HG03108 (cell line): ENCODE measurements around the gene BYSL.
"Not testable (repeated sequence)": the region's sequence is repeated elsewhere in the genome, so short reads cannot be mapped to it uniquely, and the experiment has no call there.

Experiments used
- ATAC-seq: cut with Tn5 transposase; IDR thresholded peaks from one replicate; pipeline ENCODE4 v1.9.1; 2021; ENCODE audit warnings: moderate library complexity; ENCODE audit not compliant: unreplicated experiment

Gene BYSL

DNA sequence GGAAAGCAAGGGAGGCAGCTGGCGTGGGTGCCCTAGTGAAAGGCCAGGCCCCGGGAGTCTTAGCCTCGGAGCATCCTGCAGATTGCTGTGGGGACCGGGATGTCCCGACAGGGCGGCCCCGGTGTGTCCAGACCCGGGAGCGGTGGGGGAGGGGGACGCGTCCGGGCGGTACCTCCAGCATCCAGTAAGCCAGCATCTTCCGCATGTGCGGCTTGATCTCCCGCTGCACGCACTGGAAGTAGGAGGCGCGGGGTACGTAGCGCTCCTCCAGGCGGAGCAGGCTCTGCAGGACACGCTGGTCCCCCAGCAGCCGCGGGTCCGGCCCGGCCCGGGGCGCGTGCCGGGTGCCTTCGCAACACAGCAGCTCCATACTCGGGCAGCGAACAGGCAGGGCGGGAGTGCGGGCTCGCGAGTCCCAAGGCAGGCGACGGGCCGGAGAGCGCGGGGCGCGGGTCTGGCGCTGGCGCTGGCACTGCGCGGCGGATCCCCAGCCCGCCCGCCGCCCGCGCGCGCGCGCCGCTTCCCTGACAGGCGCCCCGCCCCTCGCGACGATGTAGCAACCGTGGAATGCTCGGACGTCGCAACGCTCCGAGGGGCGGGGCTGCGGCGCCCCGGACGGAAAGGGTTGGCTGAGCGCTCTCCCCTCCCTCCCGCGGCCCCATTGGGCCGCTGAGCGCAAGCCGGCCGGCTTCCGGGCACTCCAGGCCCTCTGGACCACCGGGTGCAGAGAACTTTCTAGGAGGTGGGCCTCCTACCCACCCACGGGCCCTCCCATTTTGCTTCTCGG lies 20.2 kb downstream of the BYSL start, which contains the start of gene CCND3:
Gene CCND3, minus strand, starts transcription at position 529 of the 787 bp plus-strand sequence. Its CDS starts 159 bp downstream, at position 370.
- peak; percentile 90 for ATAC-seq

DNA sequence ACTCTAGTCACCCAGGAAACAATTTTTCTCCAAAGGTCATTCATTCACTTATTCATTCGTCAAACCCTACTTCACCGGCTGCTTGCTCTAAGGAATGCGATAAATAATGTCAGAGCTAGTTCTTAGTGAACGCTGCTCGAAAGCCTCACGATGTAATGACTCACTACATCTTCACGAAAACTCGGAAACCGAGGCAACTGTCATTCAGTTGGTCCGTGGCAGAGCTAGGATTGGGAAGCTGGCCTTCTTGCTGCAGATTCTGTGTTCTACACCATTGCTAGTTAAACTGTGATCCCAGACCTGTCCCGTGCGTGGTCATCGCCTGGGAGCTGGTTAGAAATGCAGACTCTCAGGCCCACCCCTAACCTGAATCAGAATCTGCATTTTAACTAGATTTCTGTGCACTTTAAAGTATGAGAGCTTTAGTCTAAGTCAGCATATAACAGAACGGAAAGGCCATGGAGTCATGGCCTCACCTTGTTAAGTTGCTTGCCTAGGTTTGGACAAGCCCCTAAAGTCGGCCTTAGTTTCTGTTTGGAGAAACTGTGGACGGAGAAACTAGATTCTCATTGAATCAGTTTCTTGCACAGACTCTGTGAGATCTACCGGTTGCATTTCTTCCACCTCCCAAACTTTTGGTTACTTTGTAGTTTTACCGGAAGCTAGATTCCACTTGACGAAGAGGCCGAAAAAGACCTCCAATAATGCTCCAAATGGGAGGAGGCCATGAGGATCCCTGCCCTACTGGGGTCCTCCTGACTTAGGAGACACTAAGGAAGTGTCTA lies 21.0 kb downstream of the BYSL start:
- ATAC-seq, result peak; percentile 7

DNA sequence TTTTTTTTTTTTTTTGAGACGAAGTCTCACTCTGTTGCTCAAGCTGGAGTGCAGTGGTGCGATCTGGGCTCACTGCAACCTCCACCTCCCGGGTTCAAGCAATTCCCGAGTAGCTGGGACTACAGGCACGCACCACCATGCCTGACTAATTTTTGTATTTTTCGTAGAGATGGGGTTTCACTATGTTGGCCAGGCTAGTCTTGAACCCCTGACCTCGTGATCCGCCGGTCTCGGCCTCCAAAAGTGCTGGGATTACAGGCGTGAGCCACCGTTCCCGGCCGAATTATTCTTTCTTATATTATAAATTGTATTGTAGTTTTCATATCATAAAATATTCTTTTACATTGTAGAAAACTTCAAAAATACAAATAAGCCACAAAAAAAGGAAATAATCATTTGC lies 21.6 kb downstream of the BYSL start:
- ATAC-seq, result not testable (repeated sequence)

DNA sequence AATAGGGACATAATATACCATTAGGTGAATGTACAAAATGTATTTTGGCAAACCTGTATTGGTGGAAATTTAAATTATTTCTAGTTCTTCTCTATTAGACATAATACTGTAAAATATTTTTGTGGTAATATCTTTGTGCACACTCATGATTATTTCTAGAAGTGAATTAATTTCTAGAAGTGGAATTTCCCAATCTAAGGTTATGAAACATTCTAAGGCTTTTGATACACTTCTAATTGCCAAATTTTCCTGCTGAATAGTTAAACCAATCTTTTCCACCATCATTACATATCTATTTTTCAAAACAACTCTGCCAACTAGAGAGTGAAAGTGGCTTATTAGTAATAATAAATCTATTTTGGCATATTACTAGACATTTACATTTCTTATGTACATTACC lies 22.2 kb downstream of the BYSL start:
- no peak for ATAC-seq

DNA sequence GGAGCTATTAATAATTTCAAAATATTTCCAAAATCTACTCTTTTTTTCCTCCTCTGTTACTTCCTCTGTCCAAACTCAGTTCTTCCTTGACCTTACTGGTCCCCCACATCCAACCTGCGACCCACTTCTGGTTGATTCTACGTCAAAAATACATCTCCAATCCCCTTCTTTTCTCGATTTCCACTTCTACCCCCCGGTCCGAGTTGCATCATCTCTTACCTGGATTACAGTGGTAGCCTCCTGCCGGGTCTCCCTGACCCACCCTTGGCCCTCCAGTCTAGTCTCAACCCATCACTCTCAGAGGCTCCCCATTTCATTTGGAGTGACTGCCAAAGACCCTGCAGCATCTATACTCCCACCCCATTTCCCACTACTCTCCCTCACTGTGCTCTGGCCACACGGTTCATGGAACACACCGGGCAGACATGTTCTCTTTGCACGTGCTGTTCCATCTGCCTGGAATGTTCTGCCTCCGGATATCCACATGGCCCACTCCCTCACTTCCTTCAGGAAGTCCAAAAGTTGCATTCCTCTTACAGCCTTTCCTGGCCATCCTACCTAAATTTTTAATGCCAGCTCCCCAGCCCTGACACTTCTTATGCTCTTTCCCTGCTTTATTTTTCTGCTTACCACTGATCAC lies 26.4 kb downstream of the BYSL start:
- ATAC-seq, result no peak

DNA sequence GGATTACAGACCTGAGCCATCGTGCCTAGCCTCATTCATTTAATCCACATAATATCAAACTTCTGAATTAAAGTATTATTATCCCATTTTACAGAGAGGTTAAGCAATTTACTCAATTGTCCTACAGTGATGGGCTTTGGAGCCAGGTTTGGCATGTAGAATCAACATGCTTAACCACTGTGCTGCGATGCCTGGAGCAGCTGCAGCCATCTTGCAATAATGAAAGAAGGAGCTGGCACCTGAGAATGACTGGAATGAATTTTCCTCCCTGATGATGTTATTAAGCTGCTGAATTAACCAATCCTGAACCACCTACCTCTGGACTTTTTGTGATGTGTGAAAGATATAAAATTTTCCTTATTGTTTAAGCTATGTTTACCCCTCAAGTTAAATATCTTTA lies 33.4 kb downstream of the BYSL start:
- no peak for ATAC-seq

DNA sequence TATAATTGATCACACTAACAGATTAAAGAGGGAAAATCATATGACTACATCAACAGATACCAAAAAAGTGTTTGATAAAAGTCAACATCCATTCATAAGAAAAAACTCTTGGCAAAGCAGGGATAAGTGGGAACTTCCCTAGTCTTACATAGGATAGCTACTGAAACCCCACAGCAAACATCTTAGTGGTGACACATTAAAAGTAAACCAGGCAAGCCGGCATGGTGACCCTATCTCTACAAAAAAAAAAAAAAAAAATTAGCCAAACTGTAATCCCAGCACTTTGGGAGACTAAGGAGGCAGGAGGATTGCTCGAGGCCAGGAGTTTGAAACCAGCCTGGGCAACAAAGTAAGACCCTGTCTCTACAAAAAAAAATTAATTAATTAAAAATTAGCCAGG lies 34.1 kb downstream of the BYSL start:
- no peak for ATAC-seq

DNA sequence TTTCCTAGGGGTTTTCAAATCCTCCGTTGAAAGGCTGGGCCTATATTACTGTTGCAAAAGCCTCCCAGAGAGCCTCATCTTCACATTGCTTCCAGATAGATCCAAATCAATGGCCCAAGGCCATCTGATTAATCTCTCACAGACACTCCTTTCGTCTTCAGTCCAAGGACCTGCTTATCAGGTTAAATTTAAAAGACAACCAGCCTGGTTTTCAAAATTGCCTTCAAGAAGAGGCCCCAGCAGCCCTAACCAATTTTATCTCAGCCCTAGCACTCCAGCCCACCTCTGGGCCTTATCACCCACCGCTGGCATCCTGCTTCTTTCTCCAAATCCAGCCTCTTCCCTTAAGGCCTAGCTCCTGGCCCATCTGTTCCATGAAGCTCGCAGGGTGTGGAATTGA lies 35.8 kb downstream of the BYSL start:
- ATAC-seq, result no peak

DNA sequence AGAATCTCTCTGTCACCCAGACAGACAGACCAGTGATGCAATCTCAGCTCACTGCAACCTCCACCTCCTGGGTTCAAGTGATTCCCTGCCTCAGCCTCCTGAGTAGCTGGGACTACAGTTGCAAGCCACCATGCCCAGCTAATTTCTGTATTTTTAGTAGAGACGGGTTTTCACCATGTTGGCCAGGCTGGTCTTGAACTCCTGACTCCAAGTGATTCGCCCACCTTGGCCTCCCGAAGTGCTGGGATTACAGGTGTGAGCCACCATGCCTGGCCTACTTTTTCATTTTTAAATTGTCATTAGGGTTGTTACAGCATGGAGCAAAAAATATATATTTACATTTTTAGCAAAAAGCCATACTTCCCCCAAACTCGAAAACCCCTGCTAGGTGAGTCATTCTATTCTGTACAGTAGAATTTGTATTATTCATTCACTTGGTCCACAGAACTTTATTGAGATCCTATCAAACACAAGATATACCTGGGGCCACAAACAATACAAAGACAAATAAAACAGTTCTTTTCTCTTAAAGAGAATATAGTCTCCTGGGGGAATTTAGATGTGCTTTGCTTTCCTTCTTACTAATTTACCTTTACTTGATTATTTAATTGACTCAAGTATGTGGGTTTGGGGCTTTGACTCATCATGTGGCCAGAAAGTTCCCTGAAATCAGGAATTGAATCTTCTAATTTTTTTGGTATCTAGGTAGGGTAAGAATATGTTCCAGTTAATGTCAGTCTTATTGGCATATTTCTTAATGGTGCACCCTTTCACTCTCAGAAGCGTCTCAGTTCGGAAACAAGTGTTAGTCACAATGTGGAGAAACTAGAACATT lies 36.9 kb downstream of the BYSL start:
- ATAC-seq, result no peak

DNA sequence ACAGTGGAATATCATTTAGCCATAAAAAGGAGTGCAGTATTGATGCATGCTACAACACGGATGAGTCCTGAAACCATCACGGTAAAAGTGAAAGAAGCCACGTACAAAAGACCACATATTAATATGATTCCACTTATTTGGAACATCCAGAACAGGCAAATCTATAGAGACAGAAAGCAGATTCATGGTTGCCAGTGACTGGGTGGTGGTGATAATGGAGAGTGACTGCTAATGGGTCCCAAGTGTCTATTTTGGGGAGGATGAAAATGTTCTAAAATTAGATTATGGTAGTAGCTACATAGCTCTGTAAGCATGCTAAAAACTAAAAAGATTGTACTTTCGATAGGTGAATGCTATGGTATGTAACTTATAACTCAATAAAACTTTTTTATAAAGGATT lies 38.7 kb downstream of the BYSL start:
- ATAC-seq, result no peak

DNA sequence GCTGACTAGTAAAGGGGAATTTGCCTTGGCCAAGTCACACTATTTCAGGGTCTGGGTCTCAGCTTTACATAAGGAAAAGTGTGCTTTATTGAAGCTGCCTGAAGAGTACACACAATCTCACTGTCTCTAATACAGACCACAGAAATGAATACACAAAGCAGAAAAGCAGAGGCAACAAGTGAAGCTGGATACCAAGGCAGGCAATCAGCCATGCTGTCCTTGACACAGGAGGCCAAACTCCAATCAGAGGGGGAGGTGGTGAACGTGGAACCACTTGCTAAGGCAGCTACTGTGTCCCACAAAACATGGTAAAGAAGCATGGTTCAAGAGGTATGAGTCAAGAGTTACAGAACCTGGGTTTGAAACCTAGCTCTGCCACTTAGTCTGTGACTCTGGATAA lies 42.1 kb downstream of the BYSL start:
- no peak for ATAC-seq

DNA sequence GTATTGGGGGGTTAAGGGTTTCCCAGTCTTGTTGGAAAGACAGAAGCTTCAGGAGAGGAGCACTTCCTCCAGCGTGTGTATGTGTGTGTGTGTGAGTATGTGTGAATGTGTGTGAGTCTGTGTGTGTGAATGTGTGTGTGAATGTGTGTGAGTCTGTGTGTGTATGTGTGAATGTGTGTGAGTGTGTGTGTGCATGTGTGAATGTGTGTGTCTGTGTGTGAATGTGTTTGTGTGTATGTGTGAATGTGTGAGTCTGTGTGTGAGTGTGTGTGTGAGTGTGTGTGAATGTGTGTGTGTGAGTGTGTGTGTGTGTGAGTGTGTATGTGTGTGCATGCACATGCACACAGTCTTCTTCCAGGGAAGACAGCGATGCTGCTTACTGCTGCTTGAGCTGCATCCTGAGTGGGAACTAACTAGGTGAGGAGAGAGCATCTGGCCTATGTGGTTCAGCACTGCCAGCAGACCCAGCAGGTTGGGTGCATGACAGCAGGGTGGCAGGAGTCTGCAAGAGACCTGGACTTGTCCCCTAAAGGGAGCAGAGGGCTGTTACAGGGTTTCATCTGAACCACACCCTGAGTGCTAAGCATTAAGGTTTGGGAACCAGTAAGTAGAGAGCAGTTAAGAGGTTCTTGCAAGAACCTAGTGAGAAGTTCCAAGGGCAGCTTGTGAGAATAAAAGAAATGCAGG lies 43.0 kb downstream of the BYSL start:
- no peak for ATAC-seq

DNA sequence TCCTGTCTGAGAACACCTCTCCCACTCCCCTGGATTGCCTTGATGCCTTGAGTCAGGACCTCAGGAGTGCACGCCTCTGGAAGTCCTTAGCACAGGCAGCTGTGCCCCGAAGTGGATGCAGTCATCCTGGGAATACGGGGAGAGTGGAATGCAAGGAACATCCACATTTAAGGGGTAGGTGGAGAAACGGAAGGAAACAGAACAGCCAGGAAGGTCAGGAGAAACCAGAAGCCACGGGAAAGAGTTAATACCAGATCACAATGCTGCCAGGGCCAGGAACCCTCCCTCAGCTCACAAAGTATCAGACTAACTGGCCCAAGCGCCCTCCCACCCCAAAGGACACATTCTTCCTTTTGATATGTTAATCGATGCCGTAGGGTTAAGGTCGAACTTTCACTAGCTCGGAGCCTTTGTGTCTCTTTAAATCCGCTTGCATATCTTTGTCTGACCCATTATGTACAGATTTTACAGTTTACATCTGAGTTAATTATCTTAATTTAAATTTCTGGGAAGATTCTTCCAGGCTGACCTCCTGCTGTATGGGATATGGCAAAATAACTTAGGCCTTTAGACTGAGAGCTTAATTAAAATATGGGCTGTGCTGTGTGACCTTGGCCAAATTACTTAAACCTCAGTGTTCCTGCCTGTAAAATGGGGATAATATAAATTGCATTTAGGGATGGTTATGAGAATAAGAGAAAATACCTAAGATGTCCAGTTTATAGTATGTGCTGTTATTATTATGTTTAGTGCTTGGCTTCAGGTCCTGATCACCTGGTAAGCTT lies 44.3 kb downstream of the BYSL start:
- ATAC-seq, result no peak

DNA sequence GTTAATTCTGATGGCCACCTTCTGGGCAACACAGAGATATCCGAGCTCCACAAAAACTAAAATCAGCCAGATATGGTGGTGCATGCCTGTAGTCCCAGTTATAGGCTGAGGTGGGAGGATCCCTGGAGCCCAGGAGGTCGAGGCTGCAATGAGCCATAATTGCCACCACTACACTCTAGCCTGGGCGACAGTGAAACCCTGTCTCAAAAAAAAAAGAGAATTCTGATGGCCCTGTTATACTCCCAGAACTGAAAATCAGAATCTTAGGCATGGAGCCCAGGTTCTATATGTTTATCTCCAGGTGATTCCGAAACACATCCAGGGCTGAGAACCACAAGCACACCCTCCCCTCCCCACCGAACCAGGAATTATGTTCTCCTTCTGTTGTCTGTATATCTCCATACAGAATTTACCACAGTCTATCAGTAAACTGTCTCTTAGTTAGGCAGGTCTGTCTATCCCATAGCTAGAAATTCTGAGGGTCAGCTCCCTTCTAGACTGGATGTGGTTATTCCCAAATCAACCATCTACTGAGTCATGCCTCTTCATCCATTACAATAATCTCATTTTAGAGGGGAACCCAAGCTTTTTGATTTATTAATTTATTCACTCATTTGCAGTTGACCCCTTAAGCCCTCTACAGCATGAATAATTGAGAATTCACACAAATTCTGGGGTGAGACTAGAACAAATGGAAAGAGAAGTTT lies 45.1 kb downstream of the BYSL start:
- no peak for ATAC-seq

DNA sequence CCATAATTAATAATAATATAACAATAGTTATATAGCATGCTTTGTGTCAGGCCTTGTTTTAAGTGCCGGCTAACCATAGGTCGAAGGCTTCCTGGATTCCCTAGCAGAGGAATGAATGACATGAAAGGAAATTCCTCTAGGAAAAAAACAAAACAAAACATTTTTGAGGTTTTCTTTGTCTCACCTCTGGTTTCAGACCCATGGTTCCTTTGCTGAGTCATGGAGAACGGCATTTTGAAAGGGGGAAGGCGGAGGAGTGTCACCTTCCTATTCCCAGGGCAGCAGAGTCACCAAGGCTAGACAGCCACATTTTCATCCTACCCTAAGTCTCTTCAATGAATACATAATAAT lies 45.6 kb downstream of the BYSL start:
- no peak for ATAC-seq

DNA sequence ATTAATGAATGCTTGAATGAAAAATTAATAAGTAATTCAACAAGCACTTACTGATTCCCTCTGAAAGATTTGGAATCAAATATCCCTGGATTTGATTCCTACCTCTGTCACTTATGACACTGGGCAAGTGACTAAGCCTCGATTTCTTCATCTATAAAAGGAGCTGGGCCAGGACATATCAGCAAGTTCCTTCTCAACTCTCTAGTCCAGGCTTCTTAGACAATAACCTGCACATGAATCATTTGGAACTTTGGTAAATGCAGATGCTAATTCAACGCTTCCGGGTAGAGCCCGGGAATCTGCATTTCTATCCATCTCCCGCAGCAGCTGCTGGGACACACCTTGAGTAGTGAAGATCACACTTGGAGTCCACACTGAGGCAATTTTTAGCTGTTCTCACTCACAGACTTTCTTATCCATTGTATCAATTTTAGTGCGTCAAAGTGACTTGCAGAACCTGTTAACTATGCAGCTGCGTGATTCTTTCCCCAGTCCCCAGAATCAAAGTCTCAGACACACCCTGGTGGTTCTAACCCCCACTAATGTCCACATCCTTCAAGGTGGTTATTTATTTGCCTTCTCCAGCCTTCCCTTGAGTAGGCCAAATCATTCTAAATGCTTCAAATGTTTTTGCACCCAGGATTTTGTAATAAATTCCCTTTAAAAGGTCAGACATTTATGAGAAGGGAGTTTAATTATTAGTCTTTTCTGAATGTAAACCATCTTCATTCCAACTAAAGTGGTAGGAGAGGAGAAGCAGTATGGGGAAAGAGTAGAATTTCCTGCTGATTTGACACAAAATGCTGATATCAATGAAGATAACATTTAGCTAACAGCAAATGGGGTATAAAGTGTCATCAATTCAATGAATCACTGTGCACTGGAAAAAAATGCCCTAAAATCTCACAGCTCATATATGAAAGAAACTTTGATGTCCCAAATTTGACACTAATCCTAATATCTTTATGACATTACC lies 46.3 kb downstream of the BYSL start:
- ATAC-seq, result no peak

DNA sequence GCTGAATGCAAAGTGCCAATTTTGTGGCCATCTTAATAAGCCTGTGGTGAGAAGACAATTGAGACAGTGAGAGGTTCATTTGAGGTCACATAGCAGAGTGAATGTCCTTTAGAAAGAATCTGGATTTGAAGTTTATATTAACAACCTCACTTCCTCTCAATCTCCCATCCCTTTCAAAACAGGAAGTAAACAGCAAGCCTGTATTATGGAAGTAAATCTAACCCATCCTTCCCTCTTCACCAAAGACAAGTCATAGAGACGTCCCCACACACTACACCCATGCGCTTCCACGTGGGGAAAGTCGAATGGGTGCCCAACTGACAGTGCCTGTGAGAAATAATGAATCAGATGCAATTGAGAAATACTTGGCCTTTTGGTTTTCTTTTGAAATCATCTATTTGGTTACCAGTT lies 49.1 kb downstream of the BYSL start:
- ATAC-seq, result no peak

DNA sequence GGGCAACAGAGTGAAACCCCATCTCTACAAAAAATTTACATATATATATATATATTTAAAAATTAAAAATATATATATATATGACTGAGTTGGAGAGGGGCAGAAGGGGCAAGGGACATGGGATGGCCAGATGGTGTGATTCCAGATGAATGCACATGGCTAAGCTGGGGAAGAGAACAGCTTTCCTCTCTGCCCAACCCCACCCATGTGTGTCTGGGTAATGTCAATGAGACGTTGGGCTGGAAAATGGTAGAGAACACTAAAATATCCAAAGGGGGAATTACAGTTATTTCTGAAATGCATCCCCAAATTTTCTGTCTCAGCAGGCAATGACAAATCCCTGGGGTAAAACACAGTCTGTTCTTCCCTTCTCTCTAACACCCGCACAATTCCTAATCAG lies 51.5 kb downstream of the BYSL start:
- no peak for ATAC-seq
